TTC549 (cell line): ENCODE results near the gene SORD.

Experiments used
- FAIRE-seq: peaks from 2 replicates; lab custom pipeline; 2012; peaks lifted over from hg19 to GRCh38; lab: Jason Lieb, UNC

The SORD gene

GRCh38 chr15:45118131-45118588 lies 95.2 kb downstream of the SORD start:
- FAIRE-seq = peak; percentile 89

GRCh38 chr15:45118996-45119395 lies 96.0 kb downstream of the SORD start:
- FAIRE-seq = no peak

- FAIRE-seq = no peak
Observed at GRCh38 chr15:45120081-45120972, 97.3 kb downstream of the SORD start.

GRCh38 chr15:45121020-45121419 lies 98.0 kb downstream of the SORD start:
- FAIRE-seq = no peak

GRCh38 chr15:45121706-45122417 lies 98.9 kb downstream of the SORD start:
- FAIRE-seq = no peak

- no peak for FAIRE-seq
Observed at GRCh38 chr15:45122719-45123118, 99.7 kb downstream of the SORD start.

GRCh38 chr15:45123397-45123796 lies 100.4 kb downstream of the SORD start:
- no peak for FAIRE-seq

GRCh38 chr15:45126535-45127158 lies 103.7 kb downstream of the SORD start:
- no peak for FAIRE-seq
